ENCODE measurements around the gene EGFL8. TPM values are rescaled to one million over a fixed set of nuclear protein-coding genes. Genes with fewer than 3 reads are reported as not detected.
A peak's percentile ranks its signal among the peaks of the same experiment; 100 is the strongest.

The EGFL8 gene
- total RNA-seq, 1 donor from 2014 or later, result 3.4 TPM

DNA sequence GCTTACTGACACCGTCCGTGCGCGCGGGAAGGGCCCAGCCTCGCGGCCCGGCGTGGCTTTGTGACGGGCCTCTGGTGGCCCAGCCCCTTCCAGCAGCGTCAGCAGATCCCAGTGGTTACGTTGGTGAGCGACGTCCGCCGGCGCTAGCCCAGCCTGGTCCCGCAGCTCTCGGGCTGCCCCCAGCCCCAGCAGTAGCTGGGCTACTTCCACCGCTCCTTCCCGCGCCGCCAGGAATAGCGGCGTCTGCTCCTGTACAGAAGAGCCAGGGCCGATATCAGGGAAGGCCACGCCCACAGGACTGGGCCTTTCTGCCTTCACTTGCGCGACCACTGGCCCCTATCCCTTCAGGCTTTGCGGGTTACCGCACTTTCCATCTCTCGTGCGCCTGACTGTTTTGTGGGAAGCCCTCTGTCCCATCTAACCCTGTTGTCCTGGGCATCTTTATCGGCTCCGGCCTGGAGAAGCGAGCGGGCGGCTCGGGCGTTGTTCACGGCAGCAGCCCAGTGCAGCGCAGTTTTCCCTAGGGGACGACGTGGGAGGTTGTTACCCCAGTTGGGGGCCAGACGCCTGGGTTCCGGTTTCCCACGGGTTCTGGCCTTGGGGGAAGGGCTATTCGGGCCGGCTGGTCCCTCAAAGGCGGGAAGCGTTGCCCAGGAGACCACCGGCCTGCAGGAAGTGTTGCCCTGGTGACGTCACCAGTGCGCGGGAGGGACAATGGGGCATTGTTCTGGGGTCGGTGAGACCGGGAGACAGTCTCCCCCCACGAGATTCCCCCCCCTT, 31.7 kb downstream of the EGFL8 start:
- ChIA-PET POLR2A (interaction anchor here (0.5 to 3.8 kb wide), 36 partner anchors 9 to 1102 kb away, joined by 3 to 69 read pairs (median 4); partner anchors contain the start of genes AGPAT1, ATF6B, CSNK2B and DXO), CTCF (interaction anchor here (1.2 to 2.5 kb wide), 6 partner anchors 14 to 77 kb away, joined by 3 to 11 read pairs (median 5); partner anchors contain the start of gene ATF6B)
- Mint-ChIP-seq H3K4me1 (peaks cover 54% of the 10 kb centered on the region), H3K4me3 (peak overlapping the region; percentile 99), H3K27ac (peak overlapping the region; percentile 100), H3K36me3 (ENCODE audit: low read depth) (peaks cover 23% of the 10 kb centered on the region), H3K27me3 (peaks cover 1% of the 10 kb centered on the region), H3K9me3 (no peaks in the 10 kb centered on the region)
- no peak for TF ChIP-seq CTCF (IDR thresholded peaks at IDR 0.05)
- DNase-seq (peak; percentile 76), ATAC-seq (ENCODE audit: low read depth) (peak; percentile 27)
- intact Hi-C loops (cut with micrococcal nuclease), result loop anchor here (1.0 to 10.0 kb wide), 10 partner anchors 18 to 1396 kb away; partner anchors contain the start of genes ATP6V1G2, DDX39B, FKBPL and HSD17B8

DNA sequence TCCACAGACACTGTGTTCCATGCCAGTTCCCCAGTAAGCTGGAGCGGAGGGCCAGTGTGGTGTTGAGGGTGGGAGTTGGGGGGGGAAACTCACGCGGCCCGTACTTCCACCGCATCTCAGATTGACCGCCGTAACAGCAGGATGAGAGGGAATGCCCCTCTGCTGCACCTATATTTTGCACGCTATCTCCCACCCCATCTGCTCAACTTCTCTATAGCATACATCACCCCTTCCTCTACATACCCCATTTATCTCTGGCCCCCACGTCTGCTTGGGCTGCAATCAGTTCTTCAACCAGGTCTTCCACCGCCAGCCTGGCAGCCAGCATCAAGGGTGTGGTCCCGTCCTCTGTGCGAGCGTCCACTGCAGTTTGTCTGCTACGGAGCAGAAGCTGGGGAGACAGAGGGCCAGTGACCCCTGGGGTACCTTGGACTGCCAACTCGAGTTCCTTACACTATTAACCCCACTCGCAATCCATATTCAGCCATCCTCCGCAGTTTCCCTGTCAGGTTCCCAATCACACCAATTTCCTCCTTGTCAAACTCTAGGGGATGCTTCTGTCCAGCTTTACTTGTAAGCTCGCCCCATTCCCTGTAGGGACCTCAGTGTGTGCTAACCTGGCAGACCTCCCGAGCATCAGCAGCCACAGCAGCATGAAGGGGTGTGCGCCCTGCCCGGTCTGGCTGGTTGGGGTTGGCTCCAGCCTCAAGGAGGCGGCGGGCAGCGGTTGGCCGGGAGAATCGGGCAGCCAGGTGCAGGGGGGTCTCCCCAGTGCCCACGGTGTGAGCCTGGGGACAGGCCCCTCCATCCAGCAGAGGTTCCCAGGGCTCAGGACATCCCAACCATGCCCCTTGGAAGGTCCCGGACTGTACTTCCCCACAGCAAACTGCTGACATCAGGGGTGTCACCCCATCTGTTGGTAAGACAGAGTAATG, 32.6 kb downstream of the EGFL8 start:
- no peak for TF ChIP-seq CTCF (IDR thresholded peaks at IDR 0.05)
- ATAC-seq (ENCODE audit: low read depth) (no peak), DNase-seq (no peak)
- POLR2A ChIA-PET, result interaction anchor here (0.6 to 3.8 kb wide), 14 partner anchors 9 to 1511 kb away, joined by 3 to 69 read pairs (median 4); partner anchors contain the start of genes AGPAT1, ATF6B, FKBPL and RNF5
- Mint-ChIP-seq H3K27me3 (peaks cover 1% of the 10 kb centered on the region), H3K36me3 (ENCODE audit: low read depth) (peaks cover 15% of the 10 kb centered on the region), H3K4me1 (peaks cover 46% of the 10 kb centered on the region), H3K27ac (peak overlapping the region; percentile 100), H3K4me3 (peak overlapping the region; percentile 99), H3K9me3 (no peaks in the 10 kb centered on the region)
- intact Hi-C loops (cut with micrococcal nuclease), result loop anchor here (1.0 to 10.0 kb wide), 5 partner anchors 28 to 1395 kb away; partner anchors contain the start of genes ATP6V1G2, DDX39B, FKBPL and HSD17B8
- CTCF ChIA-PET, result interaction anchor here (1.0 kb wide), 1 partner anchor 48 kb away, joined by 3 read pairs; no protein-coding TSS in a partner anchor

GRCh38 chr6:32198345-32198696, 33.9 kb downstream of the EGFL8 start:
- H3K9me3 Mint-ChIP-seq, result no peaks in the 10 kb centered on the region
- no peak overlapping the region for H3K4me3 Mint-ChIP-seq
- ChIA-PET CTCF (no interaction called here), POLR2A (interaction anchor here (0.6 to 0.7 kb wide), 3 partner anchors 8 to 1581 kb away, joined by 3 to 8 read pairs (median 4); partner anchors contain the start of gene MRPS18B)
- H3K36me3 Mint-ChIP-seq (ENCODE audit: low read depth), result peaks cover 9% of the 10 kb centered on the region
- peak overlapping the region; percentile 43 for H3K27ac Mint-ChIP-seq
- ATAC-seq (ENCODE audit: low read depth), result no peak
- DNase-seq, result no peak
- intact Hi-C loops (cut with micrococcal nuclease), result loop anchor here (5.0 to 10.0 kb wide), 3 partner anchors 654 to 1394 kb away; partner anchors contain the start of genes ATP6V1G2, DDX39B, HSD17B8 and NFKBIL1
- H3K4me1 Mint-ChIP-seq, result peaks cover 34% of the 10 kb centered on the region
- no peak for TF ChIP-seq CTCF (IDR thresholded peaks at IDR 0.05)
- peaks cover 1% of the 10 kb centered on the region for H3K27me3 Mint-ChIP-seq

- DNase-seq, result no peak
- peaks cover 1% of the 10 kb centered on the region for H3K27me3 Mint-ChIP-seq
- TF ChIP-seq CTCF (IDR thresholded peaks at IDR 0.05), result no peak
- no peaks in the 10 kb centered on the region for H3K9me3 Mint-ChIP-seq
- peaks cover 28% of the 10 kb centered on the region for H3K4me1 Mint-ChIP-seq
- CTCF ChIA-PET, result no interaction called here
- POLR2A ChIA-PET, result no interaction called here
- no peak overlapping the region for H3K4me3 Mint-ChIP-seq
- intact Hi-C loops (cut with micrococcal nuclease), result loop anchor here (5.0 to 10.0 kb wide), 3 partner anchors 654 to 1393 kb away; partner anchors contain the start of genes ATP6V1G2, DDX39B, HSD17B8 and NFKBIL1
- no peak overlapping the region for H3K27ac Mint-ChIP-seq
- no peak for ATAC-seq (ENCODE audit: low read depth)
- peaks cover 9% of the 10 kb centered on the region for H3K36me3 Mint-ChIP-seq (ENCODE audit: low read depth)
Measured at GRCh38 chr6:32198866-32199265, 34.5 kb downstream of the EGFL8 start.
